ENCODE measurements around the gene CNOT1.

DNA sequence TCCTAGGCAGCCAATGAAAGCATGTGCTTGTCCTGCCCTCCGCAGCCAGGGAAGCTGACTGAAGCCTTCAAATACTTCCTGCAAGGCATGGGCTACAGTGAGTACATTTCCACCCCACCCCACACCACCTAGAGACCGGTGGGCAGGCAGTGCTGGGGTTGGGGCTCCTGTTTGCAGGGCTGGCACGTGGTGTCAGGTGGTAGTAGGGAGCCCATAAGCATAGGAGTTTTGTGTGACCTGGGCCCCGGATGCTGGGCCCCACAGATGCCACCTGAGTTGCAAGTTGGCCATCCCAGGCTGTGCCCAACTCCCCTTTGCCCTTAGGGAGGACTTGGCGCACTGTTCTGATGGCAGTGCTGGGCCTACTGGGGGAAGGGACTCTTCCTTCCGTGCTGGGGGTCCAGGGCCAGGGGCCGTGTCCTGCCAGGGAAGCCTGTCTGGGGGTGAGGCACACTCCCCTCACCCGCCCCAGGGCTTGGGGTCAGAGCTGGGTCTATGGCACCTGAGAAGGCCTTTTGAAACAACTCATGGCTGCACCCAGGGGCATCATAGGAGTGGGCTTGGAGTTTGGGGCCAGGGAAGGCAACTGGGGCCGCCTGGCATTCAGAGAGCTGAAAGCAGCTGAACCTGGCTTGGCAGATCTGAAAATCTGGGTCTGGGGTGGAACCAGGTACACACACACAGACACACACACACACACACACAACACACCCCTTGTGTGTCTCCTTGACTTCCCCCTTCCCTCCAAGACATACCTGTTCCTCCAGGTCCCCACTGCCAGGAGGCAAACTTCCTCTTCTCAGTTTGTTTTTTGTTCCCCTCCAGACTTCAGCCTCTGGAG lies 120.2 kb downstream of the CNOT1 start:
- TF ChIP-seq CTCF (conservative IDR thresholded peaks at IDR 0.05 in 1 of 2, IDR thresholded peaks at IDR 0.05 in 1 of 2; ENCODE audit: extremely low read depth in 1 of 2, insufficient read depth in 1 of 2, low read depth in 1 of 2, low read length in 2 of 2) (no peak), EZH2 (IDR thresholded peaks at IDR 0.05; ENCODE audit: borderline replicate concordance, low read length) (no peak)
